ENCODE results near the gene MALRD1. TPM values are rescaled to one million over a fixed set of nuclear protein-coding genes. Genes with fewer than 3 reads are reported as not detected.

MALRD1 gene
- total and polyA plus RNA-seq, 2 of the 8 experiments (the other 6 are each of a cell fraction or from before 2014, with no cell fraction given): 0.32 to 0.35 TPM

GRCh38 chr10:19724287-19724686 lies 675.7 kb downstream of the MALRD1 start:
- no peak overlapping the region for H3K4me2 ChIP-seq (ENCODE audit: insufficient read depth in 1 of 2, low read depth in 2 of 2, low read length in 2 of 2)
- no peak overlapping the region for H2BK5ac ChIP-seq (ENCODE audit: low read depth, low read length)
- H3K14ac ChIP-seq (ENCODE audit: insufficient read length): no peak overlapping the region
- ChIA-PET POLR2A (ENCODE audit: partially characterized antibody) (no interaction called here), CTCF (ENCODE audit: partially characterized antibody) (interaction anchor here (1.0 kb wide), 1 partner anchor 10 kb away, joined by 4 read pairs; no protein-coding TSS in a partner anchor)
- no peak overlapping the region for H2BK15ac ChIP-seq (ENCODE audit: low read length)
- H3K9ac ChIP-seq (replicated peaks in 1 of 4; ENCODE audit: extremely low read depth in 1 of 4, low read depth in 3 of 4, low read length in 3 of 4): no peak overlapping the region
- no peaks in the 10 kb centered on the region for H4K20me1 ChIP-seq (replicated peaks in 1 of 2; ENCODE audit: control insufficient read depth in 1 of 2, insufficient read depth in 2 of 2, low read length in 2 of 2)
- no peak overlapping the region for H3K56ac ChIP-seq (replicated peaks; ENCODE audit: insufficient read length, low read depth, low read length)
- H3K27ac ChIP-seq (ENCODE audit: low read depth, low read length): no peak overlapping the region
- H3K79me1 ChIP-seq (ENCODE audit: low read depth, low read length): no peaks in the 10 kb centered on the region
- no peak overlapping the region for H2BK20ac ChIP-seq (ENCODE audit: low read length)
- no peaks in the 10 kb centered on the region for H3K9me3 ChIP-seq (ENCODE audit: insufficient read depth in 2 of 2, low read depth in 1 of 2, low read length in 1 of 2)
- no peak overlapping the region for H2BK120ac ChIP-seq (replicated peaks; ENCODE audit: low read depth, low read length)
- H3K4ac ChIP-seq (replicated peaks; ENCODE audit: insufficient read length, low read depth, low read length): no peak overlapping the region
- FAIRE-seq (no peak), DNase-seq (ENCODE audit: low read depth in 1 of 2, low spot score in 2 of 2) (no peak)
- H3K36me3 ChIP-seq (ENCODE audit: control insufficient read depth in 2 of 4, insufficient read depth in 4 of 4, low read length in 3 of 4): no peaks in the 10 kb centered on the region
- no peak overlapping the region for H4K8ac ChIP-seq (ENCODE audit: extremely low read depth, insufficient read depth, low read length)
- no peak overlapping the region for H3K23ac ChIP-seq (ENCODE audit: insufficient read length)
- H3K4me3 ChIP-seq (ENCODE audit: extremely low read depth in 1 of 4, insufficient read depth in 2 of 4, low read depth in 3 of 4, low read length in 4 of 4): no peak overlapping the region
- no peak overlapping the region for H2AFZ ChIP-seq (ENCODE audit: low read length)
- H3K27me3 ChIP-seq (replicated peaks in 1 of 4; ENCODE audit: control insufficient read depth in 3 of 4, extremely low read depth in 1 of 4, insufficient read depth in 3 of 4, low read length in 3 of 4): no peaks in the 10 kb centered on the region
- H4K5ac ChIP-seq (ENCODE audit: insufficient read length, low read depth, low read length): no peak overlapping the region
- H3K79me2 ChIP-seq (ENCODE audit: control insufficient read depth in 1 of 2, insufficient read depth in 2 of 2, low read length in 2 of 2): no peaks in the 10 kb centered on the region
- no peak overlapping the region for H2AK5ac ChIP-seq (ENCODE audit: low read depth, low read length)
- no peak overlapping the region for H4K91ac ChIP-seq (replicated peaks; ENCODE audit: insufficient read length, low read length)
- 83% methylated on average over 1 of the region's 1 CpG; no CpG with 5 or more reads in 1 of the 2 experiments for WGBS, 2 experiments (ENCODE audit: extremely low coverage in 1 of 2, insufficient coverage in 1 of 2, insufficient read length in 1 of 2, insufficient replicate concordance in 2 of 2, low coverage in 1 of 2, low lambda C conversion rate in 2 of 2, missing lambda C conversion rate in 1 of 2)
- no peaks in the 10 kb centered on the region for H3K23me2 ChIP-seq (ENCODE audit: low read depth, low read length)
- H3K4me1 ChIP-seq (replicated peaks in 1 of 4; ENCODE audit: control insufficient read depth in 3 of 4, insufficient read depth in 4 of 4, low read length in 3 of 4): no peaks in the 10 kb centered on the region
- no peak overlapping the region for H3K18ac ChIP-seq (ENCODE audit: extremely low read depth, low read length)
- no peak overlapping the region for H2BK12ac ChIP-seq (ENCODE audit: low read depth, low read length)
- TF ChIP-seq MAFK (IDR thresholded peaks at IDR 0.05; ENCODE audit: low read depth, low read length) (no peak), ASH2L (IDR thresholded peaks at IDR 0.05; ENCODE audit: low read length) (no peak)
